ENCODE data around the gene CD81. TPM values are rescaled to one million over a fixed set of nuclear protein-coding genes. Genes with fewer than 3 reads are reported as not detected.

CD81 gene
- total and polyA plus RNA-seq, 10 of the 15 experiments (the other 5 are each of a cell fraction or from before 2014, with no cell fraction given), result 2.0 to 145 (median 57.2) TPM

GRCh38 chr11:2428322-2428795 is 51.2 kb downstream of the CD81 start (continued):
- TF ChIP-seq JUND (IDR thresholded peaks at IDR 0.05; ENCODE audit: low read depth, low read length) (no peak), CTCF (IDR thresholded peaks at IDR 0.05 in 2 of 3, conservative IDR thresholded peaks at IDR 0.05 in 1 of 3; ENCODE audit: control insufficient read depth in 2 of 3, extremely low read depth in 1 of 3, insufficient read depth in 1 of 3, low read depth in 3 of 3, low read length in 3 of 3) (peak; percentile 81 to 92 (median 87)), CEBPZ (IDR thresholded peaks at IDR 0.05; ENCODE audit: low read depth, low read length) (no peak), SREBF1 (IDR thresholded peaks at IDR 0.05; ENCODE audit: low read length) (no peak), SIX5 (IDR thresholded peaks at IDR 0.05; ENCODE audit: low read depth, low read length, severe bottlenecking) (no peak), YBX1 (IDR thresholded peaks at IDR 0.05) (peak; percentile 49; the same call in 1 of the 2 replicates), SMC3 (IDR thresholded peaks at IDR 0.05; ENCODE audit: borderline replicate concordance, low read length) (peak; percentile 98), HDGF (IDR thresholded peaks at IDR 0.05) (peak; percentile 82), ZNF207 (IDR thresholded peaks at IDR 0.05; ENCODE audit: borderline replicate concordance) (no peak), FOS (IDR thresholded peaks at IDR 0.05; ENCODE audit: borderline replicate concordance, extremely low read depth, insufficient read length) (no peak), ZBTB4 (CRISPR knock-in tag; IDR thresholded peaks at IDR 0.05) (no peak), NR2F1 (conservative IDR thresholded peaks at IDR 0.05) (no peak), NBN (IDR thresholded peaks at IDR 0.05) (peak; percentile 34; the same call in 1 of the 2 replicates), NFYB (IDR thresholded peaks at IDR 0.05; ENCODE audit: insufficient read depth, low read depth, low read length) (no peak), BCL11A (IDR thresholded peaks at IDR 0.05; ENCODE audit: low read depth, low read length) (no peak), JUNB (IDR thresholded peaks at IDR 0.05) (no peak), ESRRA (IDR thresholded peaks at IDR 0.05; ENCODE audit: low read length) (no peak), EED (IDR thresholded peaks at IDR 0.05; ENCODE audit: low read depth) (no peak)

Data from GM12878 (cell line).